ENCODE measurements around the gene PTPA.
A peak's percentile ranks its signal among the peaks of the same experiment; 100 is the strongest.
"Not testable (repeated sequence)": the region's sequence is repeated elsewhere in the genome, so short reads cannot be mapped to it uniquely, and the experiment has no call there.

Gene PTPA

DNA sequence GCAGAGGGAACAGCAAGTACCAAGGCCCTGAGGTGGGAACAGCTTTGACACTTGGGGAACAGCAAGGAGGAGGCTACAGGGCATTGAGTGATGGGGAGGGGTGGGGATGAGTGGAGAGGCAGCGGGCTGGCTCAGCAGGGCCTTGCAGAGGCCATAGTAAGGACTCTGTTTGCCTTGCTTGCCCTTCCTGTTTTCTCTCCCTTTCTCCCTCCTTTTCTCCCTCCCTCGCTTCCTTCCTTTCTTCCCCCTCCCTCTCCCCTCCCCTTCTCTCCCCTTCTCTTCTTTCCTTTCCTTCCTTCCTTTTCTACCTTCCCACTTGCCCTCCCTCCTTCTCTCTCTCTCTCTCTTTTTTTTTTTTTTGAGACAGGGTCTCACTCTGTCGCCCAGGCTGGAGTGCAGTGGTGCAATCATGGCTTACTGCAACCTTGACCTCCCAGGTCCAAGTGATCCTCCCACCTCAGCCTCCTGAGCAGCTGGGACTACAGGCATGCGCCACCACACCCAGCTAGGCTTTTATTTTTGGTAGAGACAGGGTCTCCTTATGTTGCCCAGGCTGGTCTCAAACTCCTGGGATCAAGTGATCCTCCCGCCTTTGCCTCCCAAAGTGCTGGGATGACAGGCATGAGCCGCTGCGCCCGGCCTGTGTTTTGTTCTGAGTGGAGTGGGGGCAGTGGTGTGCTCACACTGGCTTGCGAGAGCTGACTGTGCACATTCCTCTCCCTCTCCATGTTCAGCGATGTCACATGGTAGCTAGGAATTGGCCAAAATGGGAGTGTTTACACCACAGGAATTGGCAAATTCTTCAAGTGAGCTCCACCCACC is 49.7 kb downstream of the PTPA start:
- FAIRE-seq (no peak), DNase-seq (ENCODE audit: insufficient read length, low spot score) (no peak)
- no peak for TF ChIP-seq PAX5 (IDR thresholded peaks at IDR 0.05; ENCODE audit: insufficient read depth, low read length, severe bottlenecking)
- no peak for TF ChIP-seq POLR2AphosphoS5 (IDR thresholded peaks at IDR 0.05; ENCODE audit: low read depth, low read length)
- no peak for TF ChIP-seq POLR2A (IDR thresholded peaks at IDR 0.05; ENCODE audit: low read depth, low read length)
- TF ChIP-seq SPI1 (IDR thresholded peaks at IDR 0.05; ENCODE audit: low read depth, low read length): no peak
- no peak for TF ChIP-seq POU2F2 (IDR thresholded peaks at IDR 0.05; ENCODE audit: low read depth, low read length)
- no peak for TF ChIP-seq TAF1 (IDR thresholded peaks at IDR 0.05; ENCODE audit: low read depth, low read length)

GRCh38 chr9:129161534-129161837 is 50.3 kb downstream of the PTPA start:
- DNase-seq (ENCODE audit: insufficient read length, low spot score): no peak
- TF ChIP-seq POU2F2 (IDR thresholded peaks at IDR 0.05; ENCODE audit: low read depth, low read length): no peak
- TF ChIP-seq PAX5 (IDR thresholded peaks at IDR 0.05; ENCODE audit: insufficient read depth, low read length, severe bottlenecking): no peak
- TF ChIP-seq POLR2A (IDR thresholded peaks at IDR 0.05; ENCODE audit: low read depth, low read length): no peak
- TF ChIP-seq POLR2AphosphoS5 (IDR thresholded peaks at IDR 0.05; ENCODE audit: low read depth, low read length): no peak
- no peak for TF ChIP-seq TAF1 (IDR thresholded peaks at IDR 0.05; ENCODE audit: low read depth, low read length)
- TF ChIP-seq SPI1 (IDR thresholded peaks at IDR 0.05; ENCODE audit: low read depth, low read length): no peak
- no peak for FAIRE-seq

DNA sequence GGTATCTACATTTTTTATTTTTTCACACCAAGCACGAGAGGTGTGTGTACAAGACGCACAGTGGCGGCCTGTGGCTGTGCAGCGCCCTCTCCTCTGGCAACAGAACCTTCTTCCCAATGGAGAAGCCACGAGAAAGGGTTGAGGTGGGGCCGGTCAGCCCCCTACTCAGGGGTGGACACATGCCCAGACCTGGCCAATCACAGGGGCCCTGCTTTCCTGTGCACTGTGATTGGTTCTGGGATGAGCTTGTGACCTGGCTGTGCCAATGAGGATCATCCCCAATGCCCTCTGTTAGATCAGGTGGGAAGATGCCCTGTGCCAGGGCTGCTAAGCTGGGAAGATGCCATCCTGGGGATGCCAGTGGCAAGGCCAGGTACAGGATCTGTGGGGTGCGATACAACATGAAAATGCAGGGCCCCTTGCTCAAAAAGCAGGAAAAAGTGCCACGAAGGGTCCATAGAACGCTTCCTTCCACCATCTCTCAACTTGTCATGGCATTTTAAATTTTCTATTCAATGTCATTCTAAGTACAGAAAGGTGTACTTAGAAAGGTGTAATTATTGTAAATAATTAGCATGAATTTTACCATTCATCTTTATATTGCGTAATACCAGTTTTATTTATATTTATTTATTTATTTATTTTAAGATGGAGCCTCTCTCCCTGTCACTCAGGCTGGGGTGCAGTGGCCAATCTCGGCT is 51.4 kb downstream of the PTPA start:
- no peak for DNase-seq (ENCODE audit: insufficient read length, low spot score)
- no peak for TF ChIP-seq POU2F2 (IDR thresholded peaks at IDR 0.05; ENCODE audit: low read depth, low read length)
- no peak for TF ChIP-seq PAX5 (IDR thresholded peaks at IDR 0.05; ENCODE audit: insufficient read depth, low read length, severe bottlenecking)
- no peak for TF ChIP-seq TAF1 (IDR thresholded peaks at IDR 0.05; ENCODE audit: low read depth, low read length)
- TF ChIP-seq POLR2AphosphoS5 (IDR thresholded peaks at IDR 0.05; ENCODE audit: low read depth, low read length): no peak
- no peak for TF ChIP-seq SPI1 (IDR thresholded peaks at IDR 0.05; ENCODE audit: low read depth, low read length)
- no peak for TF ChIP-seq POLR2A (IDR thresholded peaks at IDR 0.05; ENCODE audit: low read depth, low read length)
- FAIRE-seq: no peak

DNA sequence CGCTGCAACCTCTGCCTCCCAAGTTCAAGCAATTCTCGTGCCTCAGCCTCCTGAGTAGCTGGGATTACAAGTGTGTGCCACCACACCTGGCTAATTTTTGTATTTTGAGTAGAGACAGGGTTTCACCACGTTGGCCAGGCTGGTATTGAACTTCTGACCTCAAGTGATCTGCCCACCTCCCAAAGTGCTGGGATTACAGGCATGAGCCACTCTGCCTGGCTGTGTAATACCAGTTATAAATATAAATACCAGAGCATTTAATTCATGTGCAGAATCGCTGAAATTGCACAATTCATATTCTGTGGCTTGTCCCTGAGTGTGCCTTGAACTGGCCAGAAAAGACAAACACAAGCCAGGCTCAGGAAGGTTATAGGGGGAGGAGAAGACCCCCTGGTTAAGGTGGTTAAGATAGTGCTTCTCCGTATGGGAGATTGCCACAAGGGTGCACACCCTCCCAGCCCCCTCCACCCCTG is 52.0 kb downstream of the PTPA start:
- not testable (repeated sequence) for DNase-seq (ENCODE audit: insufficient read length, low spot score); FAIRE-seq

DNA sequence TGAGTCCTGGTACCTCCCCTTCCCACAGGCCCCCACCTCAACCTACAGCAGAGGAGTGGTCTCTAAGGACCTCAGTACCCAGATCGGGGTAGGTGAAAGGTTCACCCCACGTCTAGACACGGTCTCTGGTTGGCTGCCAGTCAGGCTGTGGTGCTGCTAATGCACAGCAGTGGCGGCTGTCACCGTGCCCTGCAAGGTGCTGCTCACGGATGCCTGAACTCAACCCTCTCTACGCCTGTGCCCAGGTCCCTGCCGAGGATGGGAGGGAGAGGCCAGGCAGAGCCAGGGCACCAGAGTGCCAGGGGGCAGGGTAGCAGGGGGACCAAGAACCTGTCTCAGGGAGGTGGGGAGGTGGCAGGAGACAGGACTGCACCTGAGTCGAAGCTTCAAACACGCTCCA is 52.5 kb downstream of the PTPA start:
- FAIRE-seq: no peak

GRCh38 chr9:129164246-129164930 is 53.2 kb downstream of the PTPA start:
- FAIRE-seq (no peak), DNase-seq (ENCODE audit: insufficient read length, low spot score) (no peak)
- no peak for TF ChIP-seq POLR2A (IDR thresholded peaks at IDR 0.05; ENCODE audit: low read depth, low read length)
- no peak for TF ChIP-seq POLR2AphosphoS5 (IDR thresholded peaks at IDR 0.05; ENCODE audit: low read depth, low read length)
- TF ChIP-seq TAF1 (IDR thresholded peaks at IDR 0.05; ENCODE audit: low read depth, low read length): no peak
- TF ChIP-seq SPI1 (IDR thresholded peaks at IDR 0.05; ENCODE audit: low read depth, low read length): no peak
- no peak for TF ChIP-seq PAX5 (IDR thresholded peaks at IDR 0.05; ENCODE audit: insufficient read depth, low read length, severe bottlenecking)
- TF ChIP-seq POU2F2 (IDR thresholded peaks at IDR 0.05; ENCODE audit: low read depth, low read length): no peak

More for the DNA sequence above, 52.5 kb downstream of the PTPA start:
- TF ChIP-seq TAF1 (IDR thresholded peaks at IDR 0.05; ENCODE audit: low read depth, low read length): no peak
- no peak for TF ChIP-seq PAX5 (IDR thresholded peaks at IDR 0.05; ENCODE audit: insufficient read depth, low read length, severe bottlenecking)
- no peak for TF ChIP-seq POU2F2 (IDR thresholded peaks at IDR 0.05; ENCODE audit: low read depth, low read length)
- TF ChIP-seq POLR2AphosphoS5 (IDR thresholded peaks at IDR 0.05; ENCODE audit: low read depth, low read length): no peak
- TF ChIP-seq POLR2A (IDR thresholded peaks at IDR 0.05; ENCODE audit: low read depth, low read length): no peak
- no peak for TF ChIP-seq SPI1 (IDR thresholded peaks at IDR 0.05; ENCODE audit: low read depth, low read length)
- DNase-seq (ENCODE audit: insufficient read length, low spot score): no peak

GRCh38 chr9:129165198-129165597 is 54.0 kb downstream of the PTPA start:
- FAIRE-seq (no peak), DNase-seq (ENCODE audit: insufficient read length, low spot score) (no peak)
- no peak for TF ChIP-seq SPI1 (IDR thresholded peaks at IDR 0.05; ENCODE audit: low read depth, low read length)
- TF ChIP-seq POU2F2 (IDR thresholded peaks at IDR 0.05; ENCODE audit: low read depth, low read length): no peak

DNA sequence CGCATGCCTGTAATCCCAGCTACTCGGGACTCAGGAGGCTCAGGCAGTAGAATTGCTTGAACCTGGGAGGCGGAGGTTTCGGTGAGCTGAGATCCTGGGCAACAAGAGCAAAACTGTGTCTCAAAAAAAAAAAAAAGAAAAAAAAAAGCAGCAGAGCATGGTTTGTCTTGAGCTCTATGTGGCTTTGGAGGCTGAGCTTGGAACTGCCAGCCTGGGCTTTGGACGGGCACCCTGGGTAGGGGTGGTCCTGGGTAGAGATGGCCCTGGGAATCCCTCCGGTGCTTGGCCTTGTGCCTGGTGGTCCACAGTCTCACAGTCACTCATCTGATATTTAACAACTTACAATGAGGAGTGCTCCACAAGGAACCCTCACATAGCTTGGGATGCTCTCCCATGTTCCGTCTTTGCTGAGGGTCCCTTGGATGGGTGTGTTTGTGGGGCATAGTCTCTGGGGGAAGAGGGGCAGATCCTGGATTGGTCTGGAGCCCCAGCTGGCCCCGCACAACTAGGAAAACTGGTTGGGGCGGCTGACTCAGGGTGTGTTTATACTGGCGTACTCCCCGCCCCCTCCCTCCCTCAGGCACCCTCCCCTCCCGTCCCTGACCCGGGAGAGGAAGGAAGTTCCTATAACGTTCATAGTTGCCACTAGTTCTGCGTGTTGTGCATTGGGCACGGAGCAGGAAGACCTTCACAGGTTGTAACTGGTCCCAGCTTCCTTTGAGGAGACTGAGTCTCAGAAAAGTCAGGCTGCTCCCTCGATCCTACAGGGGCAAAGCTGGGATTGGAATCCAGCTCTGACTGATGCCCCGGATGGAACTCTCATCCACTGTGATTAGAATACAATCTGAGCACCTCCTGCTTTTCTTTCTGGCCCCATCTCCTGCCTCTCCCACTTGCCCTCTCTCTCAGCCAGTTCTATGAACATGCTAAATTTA is 55.7 kb downstream of the PTPA start:
- FAIRE-seq (no peak), DNase-seq (ENCODE audit: insufficient read length, low spot score) (no peak)
- TF ChIP-seq POU2F2 (IDR thresholded peaks at IDR 0.05; ENCODE audit: low read depth, low read length): no peak
- TF ChIP-seq TAF1 (IDR thresholded peaks at IDR 0.05; ENCODE audit: low read depth, low read length): no peak
- no peak for TF ChIP-seq PAX5 (IDR thresholded peaks at IDR 0.05; ENCODE audit: insufficient read depth, low read length, severe bottlenecking)
- TF ChIP-seq POLR2A (IDR thresholded peaks at IDR 0.05; ENCODE audit: low read depth, low read length): no peak
- TF ChIP-seq SPI1 (IDR thresholded peaks at IDR 0.05; ENCODE audit: low read depth, low read length): no peak
- no peak for TF ChIP-seq POLR2AphosphoS5 (IDR thresholded peaks at IDR 0.05; ENCODE audit: low read depth, low read length)

- FAIRE-seq (no peak), DNase-seq (ENCODE audit: insufficient read length, low spot score) (no peak)
- TF ChIP-seq TAF1 (IDR thresholded peaks at IDR 0.05; ENCODE audit: low read depth, low read length): no peak
- TF ChIP-seq POLR2AphosphoS5 (IDR thresholded peaks at IDR 0.05; ENCODE audit: low read depth, low read length): no peak
- no peak for TF ChIP-seq POLR2A (IDR thresholded peaks at IDR 0.05; ENCODE audit: low read depth, low read length)
- TF ChIP-seq POU2F2 (IDR thresholded peaks at IDR 0.05; ENCODE audit: low read depth, low read length): no peak
- TF ChIP-seq PAX5 (IDR thresholded peaks at IDR 0.05; ENCODE audit: insufficient read depth, low read length, severe bottlenecking): no peak
- TF ChIP-seq SPI1 (IDR thresholded peaks at IDR 0.05; ENCODE audit: low read depth, low read length): 0 out of 2 replicates have a peak, but pooled peaks have one; percentile 5
Measured at GRCh38 chr9:129170229-129170628, 59.0 kb downstream of the PTPA start.
